Measurements from ENCODE around the gene SEPTIN6. TPM values are rescaled to one million over a fixed set of nuclear protein-coding genes. Genes with fewer than 3 reads are reported as not detected.
"Not testable (repeated sequence)": the region's sequence is repeated elsewhere in the genome, so short reads cannot be mapped to it uniquely, and the experiment has no call there.

Gene SEPTIN6
- total RNA-seq, 4 donors from 2014 or later = 19.3 to 97.9 (median 40.6) TPM

- no peak for TF ChIP-seq POLR2A (IDR thresholded peaks at IDR 0.05)
- TF ChIP-seq, protein P1, sequence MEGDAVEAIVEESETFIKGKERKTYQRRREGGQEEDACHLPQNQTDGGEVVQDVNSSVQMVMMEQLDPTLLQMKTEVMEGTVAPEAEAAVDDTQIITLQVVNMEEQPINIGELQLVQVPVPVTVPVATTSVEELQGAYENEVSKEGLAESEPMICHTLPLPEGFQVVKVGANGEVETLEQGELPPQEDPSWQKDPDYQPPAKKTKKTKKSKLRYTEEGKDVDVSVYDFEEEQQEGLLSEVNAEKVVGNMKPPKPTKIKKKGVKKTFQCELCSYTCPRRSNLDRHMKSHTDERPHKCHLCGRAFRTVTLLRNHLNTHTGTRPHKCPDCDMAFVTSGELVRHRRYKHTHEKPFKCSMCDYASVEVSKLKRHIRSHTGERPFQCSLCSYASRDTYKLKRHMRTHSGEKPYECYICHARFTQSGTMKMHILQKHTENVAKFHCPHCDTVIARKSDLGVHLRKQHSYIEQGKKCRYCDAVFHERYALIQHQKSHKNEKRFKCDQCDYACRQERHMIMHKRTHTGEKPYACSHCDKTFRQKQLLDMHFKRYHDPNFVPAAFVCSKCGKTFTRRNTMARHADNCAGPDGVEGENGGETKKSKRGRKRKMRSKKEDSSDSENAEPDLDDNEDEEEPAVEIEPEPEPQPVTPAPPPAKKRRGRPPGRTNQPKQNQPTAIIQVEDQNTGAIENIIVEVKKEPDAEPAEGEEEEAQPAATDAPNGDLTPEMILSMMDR (IDR thresholded peaks at IDR 0.05) = no peak
- TF ChIP-seq POLR2AphosphoS5 (IDR thresholded peaks at IDR 0.05) = no peak
- TF ChIP-seq EP300 (IDR thresholded peaks at IDR 0.05) = no peak
Measured at GRCh38 chrX:119687661-119688413, 5.1 kb downstream of the SEPTIN6 start.

GRCh38 chrX:119686087-119686691 is 6.8 kb downstream of the SEPTIN6 start:
- WGBS, 2 donors (ENCODE audit: low coverage in 1 of 2) = 60 to 90% methylated on average over 1 to 2 of the region's 12 CpGs
- peak; percentile 35 for ATAC-seq
- Histone ChIP-seq H3K4me1 (peaks cover 0 to 43% (median 6%) of the 10 kb centered on the region in 3 donors), H3K4me3 (no peak overlapping the region), H3K9me3 (no peaks in the 10 kb centered on the region), H3K36me3 (no peaks in the 10 kb centered on the region), H3K27me3 (no peaks in the 10 kb centered on the region), H3K27ac (peak overlapping the region; percentile 78 to 86 (median 82))
- no peak for TF ChIP-seq POLR2A (IDR thresholded peaks at IDR 0.05)
- no peak for TF ChIP-seq POLR2AphosphoS5 (IDR thresholded peaks at IDR 0.05)
- TF ChIP-seq, protein P1 (IDR thresholded peaks at IDR 0.05) = no peak
- no peak for TF ChIP-seq EP300 (IDR thresholded peaks at IDR 0.05)

More at GRCh38 chrX:119687661-119688413, 5.1 kb downstream of the SEPTIN6 start:
- H3K4me3 ChIP-seq = no peak overlapping the region
- H3K4me1 ChIP-seq = peaks cover 0 to 52% (median 6%) of the 10 kb centered on the region in 3 donors
- no peak for ATAC-seq
- peak overlapping the region in 3 of 4 donors; percentile 62 to 85 (median 80) for H3K27ac ChIP-seq
- no peaks in the 10 kb centered on the region for H3K9me3 ChIP-seq
- 16% methylated on average over 4 of the region's 5 CpGs; no CpG with 5 or more reads in 1 of the 2 donors for WGBS, 2 donors (ENCODE audit: low coverage in 1 of 2)
- no peaks in the 10 kb centered on the region for H3K27me3 ChIP-seq
- no peaks in the 10 kb centered on the region for H3K36me3 ChIP-seq

DNA sequence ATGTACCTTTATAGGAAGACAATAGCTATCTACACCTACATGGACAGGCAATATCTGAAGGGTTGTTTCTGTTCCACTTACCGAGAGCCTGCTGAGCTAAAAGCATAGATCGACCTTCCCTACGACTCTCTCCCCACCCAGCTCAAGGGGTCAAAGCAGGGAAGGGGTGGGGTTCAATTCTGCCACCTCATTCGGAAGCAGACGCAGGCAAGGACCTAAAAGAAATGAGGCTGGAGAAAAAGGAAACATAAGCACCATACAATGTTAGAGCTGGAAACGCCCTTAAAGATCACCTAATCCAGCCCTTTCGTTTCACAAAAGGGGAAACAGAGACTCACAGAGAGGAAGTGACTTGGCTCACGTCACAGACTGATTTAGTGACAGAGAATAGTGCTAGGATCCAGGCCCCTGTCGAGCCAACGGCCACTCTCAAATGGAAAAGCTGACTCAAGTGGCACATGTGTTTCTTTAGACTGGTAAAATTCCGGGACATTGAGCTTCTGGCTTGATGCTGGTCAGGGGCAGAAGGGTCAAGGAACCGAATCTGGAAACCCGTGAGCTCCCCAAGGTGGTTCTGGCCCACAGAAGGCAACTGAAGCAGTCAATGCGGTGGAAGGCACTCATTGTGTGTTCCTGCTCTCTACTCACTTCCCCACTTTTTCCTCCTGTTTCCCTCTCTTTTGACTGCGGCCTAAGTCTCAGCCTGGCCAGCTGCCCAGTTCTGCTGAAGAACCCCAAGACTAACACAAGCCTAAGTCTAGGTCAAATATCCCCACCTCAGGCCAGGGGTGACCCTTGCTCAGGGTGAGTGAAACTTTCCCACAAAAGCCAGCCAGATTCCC is 7.5 kb downstream of the SEPTIN6 start:
- Histone ChIP-seq H3K9me3 (no peaks in the 10 kb centered on the region), H3K4me3 (peak overlapping the region in 1 of 2 donors; percentile 3), H3K4me1 (peaks cover 0 to 37% (median 6%) of the 10 kb centered on the region in 3 donors), H3K27me3 (no peaks in the 10 kb centered on the region), H3K27ac (peak overlapping the region; percentile 78 to 86 (median 82)), H3K36me3 (no peaks in the 10 kb centered on the region)
- peak; percentile 74 for ATAC-seq
- TF ChIP-seq EP300 (IDR thresholded peaks at IDR 0.05) (no peak), POLR2A (IDR thresholded peaks at IDR 0.05) (no peak), POLR2AphosphoS5 (IDR thresholded peaks at IDR 0.05) (peak; percentile 9)
- TF ChIP-seq, protein P1 (IDR thresholded peaks at IDR 0.05) = no peak
- 29 to 30% methylated on average over 2 to 6 of the region's 15 CpGs for WGBS, 2 donors (ENCODE audit: low coverage in 1 of 2)

DNA sequence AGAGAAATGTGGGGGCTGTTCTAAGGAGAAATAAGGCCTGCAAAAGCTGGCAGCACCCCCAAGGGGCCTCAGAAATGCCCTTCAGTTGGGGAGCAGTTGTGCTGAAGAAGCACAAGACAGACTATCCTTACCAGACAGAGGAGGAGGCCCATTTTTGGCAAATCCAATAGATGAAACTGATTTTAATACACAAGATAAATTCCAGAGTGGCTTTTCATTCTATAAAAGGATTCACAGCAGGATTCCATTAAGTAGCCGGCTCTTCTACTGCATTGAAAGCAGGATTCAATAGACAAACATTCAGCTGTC is 8.1 kb downstream of the SEPTIN6 start:
- no peak for TF ChIP-seq POLR2AphosphoS5 (IDR thresholded peaks at IDR 0.05)
- TF ChIP-seq POLR2A (IDR thresholded peaks at IDR 0.05) = no peak
- TF ChIP-seq, protein P1 (IDR thresholded peaks at IDR 0.05) = no peak
- TF ChIP-seq EP300 (IDR thresholded peaks at IDR 0.05) = no peak
- Histone ChIP-seq H3K27me3 (no peaks in the 10 kb centered on the region), H3K9me3 (no peaks in the 10 kb centered on the region), H3K4me3 (peak overlapping the region in 1 of 2 donors; percentile 3), H3K27ac (peak overlapping the region; percentile 78 to 86 (median 82)), H3K4me1 (peaks cover 0 to 37% (median 6%) of the 10 kb centered on the region in 3 donors), H3K36me3 (no peaks in the 10 kb centered on the region)
- 0% methylated on average over 1 of the region's 1 CpG for WGBS, 2 donors (ENCODE audit: low coverage in 1 of 2)
- no peak for ATAC-seq

DNA sequence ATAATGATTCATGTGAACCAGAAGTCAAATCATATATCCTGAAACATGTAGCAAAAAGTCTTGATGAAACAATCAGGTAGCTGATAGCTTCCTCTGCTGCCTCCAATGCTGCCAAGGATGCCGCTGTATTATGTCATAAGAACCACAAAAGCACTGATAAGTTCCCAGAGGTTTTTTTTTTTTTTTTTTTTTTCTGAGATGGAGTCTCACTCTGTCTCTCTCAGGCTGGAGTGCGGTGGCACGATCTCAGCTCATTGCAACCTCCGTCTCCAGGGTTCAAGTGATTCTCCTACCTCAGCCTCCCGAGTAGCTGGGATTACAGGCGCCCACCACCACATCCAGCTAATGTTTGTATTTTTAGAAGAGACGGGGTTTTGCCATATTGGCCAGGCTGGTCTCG is 8.7 kb downstream of the SEPTIN6 start:
- 100% methylated on average over 1 of the region's 8 CpGs for WGBS, 2 donors (ENCODE audit: low coverage in 1 of 2)
- H3K9me3 ChIP-seq, ATAC-seq, H3K4me3 ChIP-seq, H3K27me3 ChIP-seq, H3K36me3 ChIP-seq: not testable (repeated sequence)
- H3K27ac ChIP-seq = peak overlapping the region; percentile 78 to 86 (median 82)
- peaks cover 0 to 37% (median 6%) of the 10 kb centered on the region in 3 donors for H3K4me1 ChIP-seq
